Measurements from ENCODE around the gene PCGF3.

PCGF3 gene

DNA sequence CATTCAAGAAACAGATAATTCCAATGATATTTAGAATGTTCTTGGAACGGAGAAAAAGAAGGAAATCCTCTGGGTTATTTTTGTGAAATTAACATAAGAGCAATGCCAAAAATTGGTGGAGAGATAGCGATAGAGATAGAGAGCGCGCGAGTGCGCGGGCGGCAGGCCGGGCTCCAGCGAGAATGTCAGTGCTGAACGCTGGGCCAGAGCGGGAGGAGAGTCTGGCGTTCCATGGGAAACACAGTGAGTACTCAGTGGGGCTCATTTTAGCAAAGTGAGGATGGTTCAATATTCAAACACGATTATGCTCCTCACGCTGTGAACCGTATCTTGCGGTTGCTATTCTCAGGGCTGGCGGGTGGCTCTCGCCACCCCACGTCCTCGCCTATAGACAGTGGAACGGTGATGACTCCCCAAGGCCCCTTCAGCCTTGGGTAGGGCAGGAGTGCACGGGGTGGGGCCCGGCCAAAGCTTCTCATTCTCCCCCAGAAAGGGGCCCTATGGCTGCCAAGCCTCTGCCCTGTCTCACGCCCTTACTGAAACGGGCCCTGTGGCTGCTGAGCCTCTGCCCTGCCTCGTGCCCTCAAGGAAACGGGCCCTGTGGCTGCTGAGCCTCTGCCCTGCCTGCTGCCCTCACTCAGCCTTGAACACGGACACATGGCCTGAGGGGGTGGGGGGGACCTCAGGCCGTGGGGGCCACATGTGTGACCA is 103.4 kb downstream of the PCGF3 start:
- no peak for DNase-seq

DNA sequence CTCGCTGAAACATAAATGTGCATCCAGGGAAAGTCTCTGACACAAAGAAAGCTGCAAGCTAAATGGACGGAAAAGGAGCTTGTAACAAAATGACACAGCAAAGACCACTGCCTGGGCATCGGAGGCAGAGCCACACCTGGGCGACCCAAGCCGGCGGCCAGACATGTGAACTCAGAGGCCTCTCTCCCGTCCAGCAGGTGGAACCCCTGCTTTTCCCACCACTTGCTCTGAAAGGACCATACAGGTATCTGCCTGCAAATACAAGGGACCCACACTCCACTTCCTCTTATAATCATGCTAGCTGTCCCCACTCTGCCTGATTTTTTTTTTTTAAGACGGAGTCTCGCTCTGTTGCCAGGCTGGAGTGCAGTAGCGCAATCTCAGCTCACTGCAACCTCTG is 108.3 kb downstream of the PCGF3 start:
- DNase-seq, result no peak

DNA sequence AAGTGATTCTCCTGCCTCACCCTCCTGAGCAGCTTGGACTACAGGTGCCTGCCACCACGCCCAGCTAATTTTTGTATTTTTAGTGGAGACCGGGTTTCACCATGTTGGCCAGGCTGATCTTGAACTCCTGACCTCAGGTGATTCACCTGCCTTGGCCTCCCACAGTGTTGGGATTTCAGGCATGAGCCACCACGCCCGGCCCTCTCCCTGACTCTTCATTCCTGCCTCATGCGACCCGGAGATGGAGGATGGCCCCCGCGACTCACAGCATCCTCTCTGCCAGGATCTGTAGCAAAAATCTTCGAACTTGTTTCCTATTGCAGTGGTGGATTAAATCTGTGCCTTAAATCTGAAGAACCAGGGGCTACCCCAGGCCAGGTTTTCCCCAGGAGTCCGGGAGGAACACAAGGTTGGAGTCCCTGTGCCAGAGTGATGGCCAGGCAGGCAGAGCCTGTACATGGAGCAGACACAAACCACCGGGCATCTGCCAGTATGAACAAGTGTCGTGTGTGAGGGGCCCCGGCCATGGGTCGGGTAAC is 108.7 kb downstream of the PCGF3 start:
- no peak for DNase-seq

DNA sequence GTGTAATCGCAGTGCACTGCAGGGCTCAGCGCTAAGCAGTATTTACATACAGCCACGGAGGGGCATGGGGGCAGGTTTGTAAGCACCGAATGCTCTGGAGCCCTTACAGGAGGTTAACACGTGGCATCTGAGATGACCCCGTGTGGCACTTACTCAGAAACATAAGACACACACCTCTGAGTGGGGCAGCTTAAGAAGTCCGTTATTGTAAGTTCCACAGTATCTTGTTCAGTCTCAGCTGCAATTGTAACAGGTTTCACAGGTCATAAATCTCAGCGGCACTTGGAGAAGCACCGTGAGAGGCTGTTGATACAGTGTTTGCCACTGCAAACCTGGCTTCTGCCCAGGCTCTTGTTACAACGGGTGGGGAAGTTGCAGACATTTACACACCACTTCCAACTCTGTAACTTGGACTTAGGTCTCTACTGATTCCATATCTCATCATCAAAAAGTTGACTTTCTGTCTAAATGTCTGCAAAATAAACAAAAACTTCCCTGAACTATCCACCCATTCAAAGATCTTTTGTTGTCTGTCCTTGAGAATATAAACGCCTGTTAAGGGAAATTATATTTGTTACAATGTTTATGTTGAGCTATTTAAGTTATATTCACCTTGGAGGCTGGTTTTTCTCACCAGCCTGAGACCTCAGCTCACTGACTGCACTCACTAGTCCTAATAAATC is 110.0 kb downstream of the PCGF3 start:
- no peak for DNase-seq

DNA sequence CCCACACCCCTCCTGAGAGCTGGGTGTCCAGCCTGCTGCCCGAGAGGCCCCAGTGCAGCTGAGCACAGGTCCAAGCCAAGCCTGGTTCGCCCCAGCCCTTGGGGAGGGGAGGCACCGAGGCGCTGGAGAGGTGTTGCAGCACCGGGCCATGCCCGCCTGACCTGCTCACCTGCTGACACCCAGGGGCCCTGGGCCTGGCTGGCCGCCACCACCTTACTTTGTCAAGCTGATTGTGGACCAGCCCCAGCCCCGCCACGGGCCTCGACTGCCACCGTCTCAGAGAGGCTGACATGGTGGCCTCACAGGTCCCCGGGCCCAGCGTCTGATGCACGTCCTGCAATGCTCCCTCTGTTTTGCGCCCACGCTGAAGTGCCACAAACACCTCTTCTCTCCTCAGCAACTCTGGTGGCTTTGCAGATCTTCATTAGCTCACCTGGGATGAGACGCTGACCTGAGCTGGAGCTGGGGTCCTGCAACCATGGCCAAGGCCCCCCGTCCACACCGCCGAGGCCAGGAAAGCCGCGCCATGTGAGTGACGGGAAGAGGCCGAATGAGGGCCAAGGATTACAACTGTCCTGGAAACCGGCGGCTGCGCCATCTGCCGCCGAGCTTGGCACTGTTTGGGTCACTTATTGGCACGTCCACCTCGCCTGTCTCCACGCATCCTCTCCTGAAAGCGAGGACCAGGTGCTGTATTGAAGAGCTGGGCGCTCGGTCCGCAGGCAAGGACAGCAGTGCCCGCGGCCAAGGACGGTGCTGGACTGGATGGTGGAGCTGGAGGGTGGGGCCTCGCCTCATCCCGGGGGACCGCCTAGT is 112.7 kb downstream of the PCGF3 start:
- no peak for DNase-seq

DNA sequence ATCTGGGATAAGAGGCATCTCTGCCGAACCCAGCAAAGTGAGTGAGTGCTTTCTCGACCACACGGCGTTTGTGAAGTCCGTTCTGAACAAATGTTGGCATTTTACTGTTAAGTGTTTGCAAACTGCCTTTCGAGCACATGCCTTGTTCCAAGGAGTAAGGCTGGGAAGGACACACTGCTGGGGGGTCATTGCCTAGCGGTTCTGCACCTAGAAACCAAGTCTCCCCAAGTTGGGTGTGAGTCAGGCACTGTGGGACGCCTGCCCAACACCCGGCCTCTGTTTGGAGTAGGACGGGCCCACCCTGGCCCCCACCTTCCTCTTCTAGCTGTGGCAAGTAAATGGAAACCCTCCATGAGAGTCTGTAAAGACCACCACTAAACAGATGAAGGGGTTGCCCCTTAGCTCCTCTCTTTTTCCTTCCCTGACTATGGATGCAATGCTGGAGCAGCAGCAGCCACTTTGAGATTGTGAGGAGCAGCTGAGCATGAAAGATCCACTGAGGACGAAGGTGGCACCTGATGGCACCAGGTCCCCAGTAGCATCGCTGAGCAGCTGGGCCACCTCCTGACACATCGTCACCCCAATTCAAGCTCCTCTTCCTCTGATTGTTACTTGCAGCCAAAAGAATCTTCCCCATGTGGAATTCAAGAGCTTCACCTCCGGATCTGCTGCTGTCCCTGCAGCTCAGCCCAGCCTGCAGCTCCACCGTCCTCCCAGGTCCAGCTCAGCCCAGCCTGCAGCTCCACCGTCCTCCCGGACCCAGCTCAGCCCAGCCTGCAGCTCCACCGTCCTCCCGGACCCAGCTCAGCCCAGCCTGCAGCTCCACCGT is 114.0 kb downstream of the PCGF3 start:
- DNase-seq, result no peak

Data from central memory CD4-positive, alpha-beta T cell (primary cell).